ENCODE measurements around the gene PSMB5. TPM values are rescaled to one million over a fixed set of nuclear protein-coding genes. Genes with fewer than 3 reads are reported as not detected.

PSMB5 gene
- total RNA-seq, 4 donors from 2014 or later, result 75.7 to 215 (median 113) TPM

DNA sequence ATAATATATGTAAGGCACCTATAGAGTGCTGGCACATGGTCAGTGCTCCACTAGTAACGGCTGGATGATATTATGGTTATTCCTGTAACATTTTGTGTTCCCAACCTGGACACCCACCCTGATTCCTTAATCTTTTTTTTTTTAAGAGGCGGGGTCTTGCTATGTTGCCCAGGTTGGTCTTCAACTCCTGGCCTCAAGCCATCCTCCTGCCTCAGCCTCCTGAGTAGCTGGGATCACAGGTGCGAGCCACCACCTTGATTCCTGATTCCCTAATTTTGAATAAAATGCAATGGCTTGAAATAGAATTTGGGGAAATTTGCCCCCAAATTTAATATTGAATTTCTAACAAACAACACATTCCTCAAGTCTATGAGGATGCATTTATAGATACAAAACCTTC lies 32.1 kb downstream of the PSMB5 start:
- Histone ChIP-seq H3K27ac (no peak overlapping the region), H3K4me1 (peaks cover 9 to 11% of the 10 kb centered on the region in 2 donors), H3K27me3 (no peaks in the 10 kb centered on the region), H3K9me3 (no peaks in the 10 kb centered on the region), H3K4me3 (replicated peaks in 1 of 3) (no peak overlapping the region), H3K36me3 (no peaks in the 10 kb centered on the region)
- TF ChIP-seq POLR2A (IDR thresholded peaks at IDR 0.05), result no peak
- TF ChIP-seq, protein P1, sequence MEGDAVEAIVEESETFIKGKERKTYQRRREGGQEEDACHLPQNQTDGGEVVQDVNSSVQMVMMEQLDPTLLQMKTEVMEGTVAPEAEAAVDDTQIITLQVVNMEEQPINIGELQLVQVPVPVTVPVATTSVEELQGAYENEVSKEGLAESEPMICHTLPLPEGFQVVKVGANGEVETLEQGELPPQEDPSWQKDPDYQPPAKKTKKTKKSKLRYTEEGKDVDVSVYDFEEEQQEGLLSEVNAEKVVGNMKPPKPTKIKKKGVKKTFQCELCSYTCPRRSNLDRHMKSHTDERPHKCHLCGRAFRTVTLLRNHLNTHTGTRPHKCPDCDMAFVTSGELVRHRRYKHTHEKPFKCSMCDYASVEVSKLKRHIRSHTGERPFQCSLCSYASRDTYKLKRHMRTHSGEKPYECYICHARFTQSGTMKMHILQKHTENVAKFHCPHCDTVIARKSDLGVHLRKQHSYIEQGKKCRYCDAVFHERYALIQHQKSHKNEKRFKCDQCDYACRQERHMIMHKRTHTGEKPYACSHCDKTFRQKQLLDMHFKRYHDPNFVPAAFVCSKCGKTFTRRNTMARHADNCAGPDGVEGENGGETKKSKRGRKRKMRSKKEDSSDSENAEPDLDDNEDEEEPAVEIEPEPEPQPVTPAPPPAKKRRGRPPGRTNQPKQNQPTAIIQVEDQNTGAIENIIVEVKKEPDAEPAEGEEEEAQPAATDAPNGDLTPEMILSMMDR (IDR thresholded peaks at IDR 0.05), result no peak
- intact Hi-C loops (cut with DNase I), result no loop called here
- DNase-seq, result no peak
- WGBS, 2 donors, result 77 to 98% methylated on average over 3 of the region's 3 CpGs

DNA sequence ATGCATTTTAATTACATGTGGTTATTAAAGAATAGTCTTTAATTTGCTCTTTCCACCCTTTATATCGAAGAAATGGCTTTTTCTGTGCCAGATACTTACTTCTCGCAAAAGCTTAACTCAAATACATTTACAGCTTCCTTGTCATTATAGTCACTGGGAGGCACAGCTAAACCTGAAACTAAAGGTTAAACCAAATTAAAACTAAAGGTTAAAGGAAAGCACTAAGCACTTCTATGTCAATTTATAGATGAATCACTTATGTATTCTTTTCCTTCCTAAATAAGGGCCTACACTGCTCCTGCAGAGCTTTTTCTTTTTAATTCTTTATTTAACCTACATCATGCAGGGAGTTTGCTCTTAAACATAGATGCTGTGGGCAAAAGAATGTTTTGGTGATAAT lies 33.8 kb downstream of the PSMB5 start:
- H3K9me3 ChIP-seq, result no peaks in the 10 kb centered on the region
- no peak overlapping the region for H3K27ac ChIP-seq
- H3K4me1 ChIP-seq, result peaks cover 2% of the 10 kb centered on the region in 2 donors
- H3K36me3 ChIP-seq, result no peaks in the 10 kb centered on the region
- H3K4me3 ChIP-seq (replicated peaks in 1 of 3), result no peak overlapping the region
- TF ChIP-seq, protein P1 (IDR thresholded peaks at IDR 0.05), result no peak
- TF ChIP-seq POLR2A (IDR thresholded peaks at IDR 0.05), result no peak
- 98 to 99% methylated on average over 2 of the region's 2 CpGs for WGBS, 2 donors
- no peak for DNase-seq
- H3K27me3 ChIP-seq, result no peaks in the 10 kb centered on the region
- intact Hi-C loops (cut with DNase I), result no loop called here

DNA sequence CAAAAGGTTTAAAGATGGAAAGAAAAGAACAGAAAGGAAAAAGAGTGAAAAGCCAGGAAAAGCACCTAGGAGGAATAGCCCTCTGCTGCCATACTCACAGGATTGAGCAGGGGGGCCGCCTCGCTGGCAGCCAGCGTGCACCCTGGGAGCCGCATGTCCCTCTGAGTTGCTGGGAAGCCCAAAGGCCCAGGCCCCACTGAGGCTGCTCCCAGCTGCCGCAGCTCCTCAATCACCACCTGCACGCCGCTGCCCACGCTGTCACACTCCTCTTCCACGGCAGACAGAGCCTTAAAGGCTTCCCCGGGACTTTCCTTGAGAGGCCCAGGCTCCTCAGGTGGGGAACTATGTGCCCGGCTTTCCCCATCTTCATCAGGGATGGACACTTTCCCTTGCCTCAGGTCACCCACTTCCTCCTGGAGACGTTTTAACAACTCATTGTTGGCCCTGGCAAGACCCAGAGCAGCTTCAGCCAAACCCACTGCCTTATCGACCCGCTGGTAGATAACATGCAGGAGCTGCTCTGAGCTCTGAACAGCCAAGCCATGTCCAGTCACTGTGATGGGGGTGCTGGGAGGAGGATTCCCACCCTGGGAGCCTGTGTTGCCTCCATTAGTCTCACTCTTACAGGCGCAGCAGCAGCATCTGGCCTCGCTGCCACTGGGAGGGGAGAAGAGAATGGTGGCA lies 36.2 kb downstream of the PSMB5 start:
- no peaks in the 10 kb centered on the region for H3K27me3 ChIP-seq
- peaks cover 18 to 20% of the 10 kb centered on the region in 2 donors for H3K4me1 ChIP-seq
- H3K9me3 ChIP-seq, result no peaks in the 10 kb centered on the region
- H3K36me3 ChIP-seq, result no peaks in the 10 kb centered on the region
- DNase-seq, result no peak
- H3K27ac ChIP-seq, result no peak overlapping the region
- intact Hi-C loops (cut with DNase I), result no loop called here
- 91 to 93% methylated on average over 11 to 16 of the region's 16 CpGs for WGBS, 2 donors
- no peak for TF ChIP-seq POLR2A (IDR thresholded peaks at IDR 0.05)
- TF ChIP-seq, protein P1 (IDR thresholded peaks at IDR 0.05), result no peak
- no peak overlapping the region for H3K4me3 ChIP-seq (replicated peaks in 1 of 3)

DNA sequence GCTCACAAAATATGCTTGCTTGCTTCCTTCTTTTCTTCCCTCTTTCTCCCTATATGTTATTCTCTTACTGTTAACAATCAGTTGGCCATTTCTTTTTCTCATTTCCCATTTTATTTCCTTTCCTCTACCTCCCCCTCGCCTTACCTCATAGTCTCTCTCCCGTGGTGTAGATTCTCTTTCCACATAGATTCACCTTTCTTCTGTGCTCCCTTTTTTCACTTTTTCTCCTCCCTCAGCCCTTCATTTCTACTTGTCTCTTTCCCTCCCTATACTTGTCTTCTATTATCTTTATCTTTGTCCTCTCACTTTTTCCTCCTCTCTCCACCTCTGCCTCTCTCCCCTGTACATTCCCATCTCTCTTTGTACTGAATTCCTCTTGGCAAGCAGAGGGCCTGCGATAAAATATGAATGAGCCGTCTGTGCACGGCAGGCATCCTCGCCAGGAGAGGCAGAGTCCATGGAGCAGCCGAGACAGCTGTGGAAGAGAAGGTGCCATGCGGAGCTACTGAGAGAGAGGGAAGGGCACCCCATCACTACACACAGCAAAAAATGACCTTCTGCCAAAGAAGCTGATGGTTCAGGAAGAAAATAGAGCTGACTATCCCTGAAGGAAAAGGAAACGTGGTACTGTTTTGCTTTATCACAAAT lies 36.9 kb downstream of the PSMB5 start:
- no peak for TF ChIP-seq POLR2A (IDR thresholded peaks at IDR 0.05)
- TF ChIP-seq, protein P1 (IDR thresholded peaks at IDR 0.05), result no peak
- Histone ChIP-seq H3K36me3 (no peaks in the 10 kb centered on the region), H3K4me3 (replicated peaks in 1 of 3) (no peak overlapping the region), H3K27ac (no peak overlapping the region), H3K9me3 (no peaks in the 10 kb centered on the region), H3K27me3 (no peaks in the 10 kb centered on the region), H3K4me1 (peaks cover 21 to 25% of the 10 kb centered on the region in 2 donors)
- 82 to 83% methylated on average over 9 of the region's 9 CpGs for WGBS, 2 donors
- intact Hi-C loops (cut with DNase I), result no loop called here
- DNase-seq, result no peak
